Measurements from ENCODE around the gene PAQR4.

- TF ChIP-seq CTCF (IDR thresholded peaks at IDR 0.05; ENCODE audit: low read depth, low read length) (no peak), POLR2A (IDR thresholded peaks at IDR 0.05; ENCODE audit: extremely low read depth, insufficient read length) (no peak), MAX (IDR thresholded peaks at IDR 0.05; ENCODE audit: low read depth, low read length) (no peak), MYC (IDR thresholded peaks at IDR 0.05; ENCODE audit: low read depth, low read length) (no peak)
These were observed 9.9 kb upstream of the PAQR4 start for GRCh38 chr16:2959206-2959605.

Data from NB4 (cell line).